ENCODE results near the gene PANK1.

DNA sequence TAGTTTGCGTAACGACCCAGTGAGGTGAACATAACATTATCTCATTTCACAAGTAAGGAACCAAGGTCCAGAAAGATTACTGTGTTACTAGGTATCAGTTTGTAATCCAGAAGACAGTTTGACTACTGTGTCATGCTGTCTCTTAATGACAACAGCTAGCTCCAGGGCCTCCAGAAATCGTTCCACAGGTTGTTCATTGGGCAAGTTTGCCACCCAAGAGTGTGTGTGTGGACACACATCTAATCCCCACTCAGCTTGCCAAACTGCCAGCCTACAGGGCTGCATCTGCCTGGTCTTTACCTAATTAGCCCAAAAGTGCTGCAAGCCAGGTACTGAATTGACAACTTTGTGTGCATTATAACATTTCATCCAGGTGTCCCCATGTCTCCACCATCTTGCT is 81.7 kb downstream of the PANK1 start:
- no peak for TF ChIP-seq EZH2 (IDR thresholded peaks at IDR 0.05; ENCODE audit: borderline replicate concordance)
- TF ChIP-seq, protein P1, sequence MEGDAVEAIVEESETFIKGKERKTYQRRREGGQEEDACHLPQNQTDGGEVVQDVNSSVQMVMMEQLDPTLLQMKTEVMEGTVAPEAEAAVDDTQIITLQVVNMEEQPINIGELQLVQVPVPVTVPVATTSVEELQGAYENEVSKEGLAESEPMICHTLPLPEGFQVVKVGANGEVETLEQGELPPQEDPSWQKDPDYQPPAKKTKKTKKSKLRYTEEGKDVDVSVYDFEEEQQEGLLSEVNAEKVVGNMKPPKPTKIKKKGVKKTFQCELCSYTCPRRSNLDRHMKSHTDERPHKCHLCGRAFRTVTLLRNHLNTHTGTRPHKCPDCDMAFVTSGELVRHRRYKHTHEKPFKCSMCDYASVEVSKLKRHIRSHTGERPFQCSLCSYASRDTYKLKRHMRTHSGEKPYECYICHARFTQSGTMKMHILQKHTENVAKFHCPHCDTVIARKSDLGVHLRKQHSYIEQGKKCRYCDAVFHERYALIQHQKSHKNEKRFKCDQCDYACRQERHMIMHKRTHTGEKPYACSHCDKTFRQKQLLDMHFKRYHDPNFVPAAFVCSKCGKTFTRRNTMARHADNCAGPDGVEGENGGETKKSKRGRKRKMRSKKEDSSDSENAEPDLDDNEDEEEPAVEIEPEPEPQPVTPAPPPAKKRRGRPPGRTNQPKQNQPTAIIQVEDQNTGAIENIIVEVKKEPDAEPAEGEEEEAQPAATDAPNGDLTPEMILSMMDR (IDR thresholded peaks at IDR 0.05; ENCODE audit: poor library complexity) = no peak
